GM10847 (cell line): ENCODE results near the gene LSM14A.

Experiments used
- POLR2A ChIP-seq: IDR thresholded peaks from 2 replicates; pipeline ENCODE4 v1.6.1; 2011; ENCODE audit not compliant: insufficient read length; ENCODE audit errors: extremely low read depth

Gene LSM14A

DNA sequence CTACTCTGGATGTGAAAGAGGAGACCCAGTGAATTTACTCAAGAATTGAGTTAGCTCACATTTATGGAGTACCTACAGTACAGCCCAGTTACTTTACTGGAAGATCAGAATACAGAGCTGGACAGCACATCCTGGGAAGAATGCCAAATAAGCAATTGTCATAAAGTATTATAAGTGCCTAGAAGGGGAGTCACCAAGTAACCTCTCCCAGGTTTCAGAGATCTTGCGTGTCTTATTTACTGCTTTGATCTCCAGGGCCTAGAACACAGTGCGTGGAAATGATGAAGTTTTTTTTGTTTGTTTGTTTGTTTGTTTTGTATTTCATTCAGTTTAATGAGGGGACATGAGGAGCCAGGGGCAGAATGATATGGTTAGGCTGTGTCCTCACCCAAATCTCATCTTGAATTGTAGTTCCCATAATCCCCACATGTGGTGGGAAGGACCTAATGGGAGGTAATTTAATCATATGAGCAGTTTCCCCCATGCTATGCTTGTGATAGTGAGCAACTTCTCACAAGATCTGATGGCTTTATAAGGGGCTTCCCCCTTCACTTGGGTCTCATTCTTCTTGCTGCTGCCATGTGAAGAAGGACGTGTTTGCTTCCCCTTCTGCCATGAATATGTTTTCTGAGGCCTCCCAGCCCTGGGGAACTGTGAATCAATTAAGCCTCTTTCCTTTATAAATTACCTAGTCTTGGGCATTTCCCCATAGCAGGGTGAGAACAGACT lies 87.2 kb downstream of the LSM14A start:
- no peak for TF ChIP-seq POLR2A

DNA sequence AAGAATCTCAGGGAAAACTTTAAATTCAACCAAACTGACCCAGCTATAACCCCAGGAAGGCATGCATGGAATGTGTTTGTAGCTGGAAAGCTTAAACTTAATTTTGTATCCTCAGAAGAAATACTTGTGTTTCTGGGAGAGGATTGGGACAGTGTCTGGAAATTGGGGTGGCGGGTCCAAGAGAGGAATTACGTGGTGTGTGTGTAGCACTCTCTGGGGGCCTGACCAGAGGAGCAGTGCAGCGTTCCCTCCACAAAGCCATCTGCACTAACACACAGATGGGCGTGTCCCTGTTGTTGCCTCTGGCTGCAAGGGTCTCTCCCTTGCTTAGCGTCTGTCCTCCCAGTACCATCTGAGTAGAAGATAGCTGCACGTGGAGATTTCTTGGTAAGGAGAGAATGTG lies 88.5 kb downstream of the LSM14A start:
- no peak for TF ChIP-seq POLR2A

DNA sequence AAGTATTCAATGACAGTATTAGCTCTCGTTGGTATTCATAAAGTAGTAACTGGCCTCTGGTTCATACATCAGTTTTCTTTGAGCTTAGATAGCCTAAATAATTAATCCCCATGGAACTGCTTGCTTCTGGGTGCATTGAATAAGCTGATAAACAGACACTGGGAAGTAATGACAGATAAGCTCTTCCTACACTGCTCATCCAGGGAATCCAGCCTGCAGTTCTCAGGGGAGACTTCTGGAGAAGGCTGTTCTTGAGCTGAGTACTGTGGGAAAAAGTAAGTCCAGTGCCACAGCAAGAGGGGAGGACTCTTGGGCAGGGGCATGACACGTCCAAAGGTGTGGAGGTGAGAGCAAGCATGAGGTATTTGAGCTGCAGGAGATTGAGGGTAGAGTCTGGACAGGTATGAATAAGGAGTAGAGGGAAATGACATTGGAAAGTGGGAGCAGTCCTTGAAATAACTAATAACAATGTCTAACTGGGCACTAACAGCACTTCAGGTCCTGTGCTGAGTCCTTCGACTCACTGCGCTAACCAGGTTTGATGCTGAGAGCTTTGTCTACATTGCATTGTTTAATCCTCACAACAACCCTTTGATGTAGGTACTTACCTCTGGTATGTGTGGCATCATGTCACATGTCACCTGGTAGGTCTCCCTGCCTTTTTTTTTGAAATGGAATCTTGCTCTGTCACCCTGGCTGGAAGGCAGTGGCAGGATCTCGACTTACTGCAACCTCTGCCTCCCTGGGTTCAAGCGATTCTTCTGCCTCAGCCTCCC lies 89.2 kb downstream of the LSM14A start:
- no peak for TF ChIP-seq POLR2A

DNA sequence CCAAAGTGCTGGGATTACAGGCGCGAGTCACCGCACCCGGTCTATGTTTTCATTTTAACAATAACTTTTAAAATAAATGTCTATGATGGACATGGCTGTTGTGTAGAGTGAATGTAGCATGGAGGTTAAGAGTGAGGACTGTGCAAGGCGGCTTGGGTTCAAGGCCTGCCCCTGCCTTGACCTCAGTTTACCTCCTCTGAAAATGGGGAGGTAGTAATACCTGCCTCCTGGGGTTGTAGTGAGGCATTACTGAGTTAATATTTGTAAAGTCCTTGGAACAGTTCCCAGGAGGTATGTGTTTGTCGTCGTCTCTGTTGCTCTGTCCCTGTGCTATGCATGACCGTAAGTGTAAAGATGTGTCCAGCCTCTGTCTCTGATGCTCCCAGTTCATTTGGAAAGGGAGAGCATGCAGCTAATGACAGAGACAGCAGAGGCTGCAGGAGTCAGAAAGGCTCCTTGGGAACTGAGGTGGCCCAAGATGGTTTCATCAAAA lies 91.5 kb downstream of the LSM14A start:
- TF ChIP-seq POLR2A, result no peak

DNA sequence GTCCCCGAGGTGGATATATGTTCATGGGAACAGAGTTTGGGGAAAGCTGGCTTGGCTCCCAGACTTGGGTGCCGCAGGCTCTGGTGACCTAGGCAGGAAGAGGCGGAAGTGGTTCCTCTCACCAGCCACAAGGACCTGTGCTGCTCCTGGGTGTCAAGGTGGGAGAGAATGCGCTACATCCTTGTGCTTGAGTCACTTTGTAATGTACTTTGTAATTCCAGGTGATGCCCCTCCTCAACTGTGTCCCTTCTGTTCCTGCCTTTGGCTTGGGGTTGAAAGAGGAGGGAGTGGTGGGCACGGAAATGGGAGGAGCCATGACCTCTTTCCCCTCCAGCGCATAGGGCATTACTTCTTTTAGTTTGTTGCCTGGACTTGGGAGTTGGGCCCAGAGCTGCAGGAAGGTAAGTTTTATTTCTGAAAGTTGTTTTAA lies 92.9 kb downstream of the LSM14A start:
- TF ChIP-seq POLR2A, result no peak

DNA sequence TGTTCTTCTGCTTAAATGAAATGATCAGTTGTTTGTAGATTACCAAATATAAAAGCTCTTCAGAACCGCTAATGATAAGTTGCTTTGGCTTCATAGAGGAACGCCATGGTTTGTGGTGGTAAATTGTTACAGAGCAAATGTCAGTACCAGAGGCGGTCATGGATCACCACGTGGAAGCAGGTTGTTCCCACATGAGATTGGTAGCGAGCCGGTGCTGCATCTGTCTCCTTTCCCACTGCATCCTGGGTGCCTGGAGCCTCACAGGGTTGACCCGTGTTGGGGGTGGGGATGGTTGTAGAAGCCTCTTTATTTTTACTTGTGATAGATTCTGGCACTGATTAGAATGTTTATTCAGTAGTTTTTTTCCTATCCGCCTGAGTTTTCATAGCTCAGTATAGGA lies 96.8 kb downstream of the LSM14A start:
- no peak for TF ChIP-seq POLR2A

DNA sequence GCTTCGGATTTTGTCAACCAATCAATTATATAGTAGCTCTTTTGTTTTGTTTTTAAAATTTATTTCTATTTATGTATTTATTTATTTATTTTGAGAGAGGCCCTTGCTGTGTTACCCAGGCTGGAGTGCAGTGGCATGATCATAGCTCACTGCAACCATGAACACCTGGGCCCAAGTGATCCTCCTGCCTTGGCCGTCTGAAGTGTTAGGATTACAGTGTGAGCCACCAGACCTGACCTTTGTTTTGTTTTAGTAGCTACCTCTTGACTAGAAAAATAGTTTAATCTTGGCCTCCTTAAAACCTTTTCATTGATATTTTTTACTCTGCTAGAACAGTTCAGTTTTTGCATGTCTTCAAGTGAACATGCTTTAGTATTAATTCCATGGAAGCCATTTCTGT lies 97.2 kb downstream of the LSM14A start:
- TF ChIP-seq POLR2A, result no peak

DNA sequence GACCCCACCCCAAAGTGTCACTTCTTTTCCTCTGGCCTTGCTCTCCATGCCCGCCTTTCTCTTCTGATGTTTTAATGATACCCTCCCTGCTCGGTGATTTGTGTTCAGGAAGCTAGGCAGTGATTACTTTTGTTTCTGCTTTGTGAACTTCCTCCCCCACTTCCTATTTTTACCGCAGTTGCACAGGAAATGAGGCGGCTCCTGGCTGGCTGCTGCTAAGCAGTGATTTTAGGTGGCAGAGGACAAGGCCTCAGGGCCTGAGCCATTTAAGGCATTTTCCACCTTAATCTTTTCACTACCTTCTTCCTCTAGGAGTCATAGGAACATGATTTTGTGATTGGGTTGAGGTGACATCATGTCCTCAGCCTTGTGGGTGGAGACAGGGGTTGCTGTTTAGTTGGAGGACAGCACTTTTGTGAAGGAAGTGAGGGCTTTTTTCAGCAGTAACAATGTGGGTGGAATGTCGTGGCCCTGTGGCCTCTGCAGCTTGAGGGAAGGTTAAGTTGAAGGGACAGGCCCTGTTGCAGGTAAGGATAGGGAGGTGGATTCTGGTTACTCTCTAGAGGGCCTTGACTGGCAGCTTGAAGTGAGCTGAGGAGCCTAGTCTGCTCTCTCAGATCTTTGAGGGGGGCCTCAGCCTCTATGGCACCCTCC lies 97.8 kb downstream of the LSM14A start:
- TF ChIP-seq POLR2A, result no peak

DNA sequence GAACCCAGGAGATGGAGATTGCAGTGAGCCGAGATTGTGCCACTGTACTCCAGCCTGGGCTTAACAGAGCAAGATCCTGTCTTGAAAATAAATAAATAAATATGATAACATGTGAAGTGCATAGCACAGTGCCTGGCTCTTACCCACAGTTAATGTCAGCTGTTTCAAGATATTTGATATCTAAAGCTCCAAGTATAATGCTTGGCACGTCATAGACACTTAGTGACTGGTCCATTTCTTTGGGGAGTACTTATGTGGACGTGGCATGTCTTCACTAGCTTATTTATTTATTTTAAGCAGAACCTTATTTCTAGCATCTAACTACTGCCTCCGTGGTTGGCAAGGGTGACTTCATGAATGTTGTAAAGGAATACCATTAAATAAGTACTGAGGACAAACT lies 100.8 kb downstream of the LSM14A start:
- no peak for TF ChIP-seq POLR2A

DNA sequence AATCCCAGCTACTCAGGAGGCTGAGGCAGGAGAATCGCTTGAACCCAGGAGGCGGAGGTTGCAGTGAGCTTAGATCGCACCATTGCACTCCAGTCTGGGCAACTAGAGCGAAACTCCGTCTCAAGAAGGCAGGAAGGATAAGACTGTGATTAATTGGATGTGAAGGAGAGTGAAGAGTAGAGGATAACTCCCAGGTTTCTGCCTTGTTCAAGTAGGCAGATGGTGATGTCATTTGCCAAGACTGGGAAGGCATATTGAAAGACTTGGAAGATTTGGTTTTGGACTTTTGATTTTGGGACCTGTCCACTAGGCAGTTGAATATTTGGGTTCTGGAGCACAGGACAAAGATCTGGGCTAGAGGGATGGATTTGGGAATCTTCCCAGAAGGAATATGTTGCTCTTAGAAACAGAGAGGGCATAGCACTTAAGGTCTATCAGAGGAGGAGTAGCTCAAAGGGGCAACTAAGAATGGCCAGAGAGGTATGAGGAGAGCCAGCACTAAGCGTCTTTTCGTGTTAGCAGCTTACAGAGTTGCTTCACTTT lies 102.1 kb downstream of the LSM14A start:
- TF ChIP-seq POLR2A, result no peak

DNA sequence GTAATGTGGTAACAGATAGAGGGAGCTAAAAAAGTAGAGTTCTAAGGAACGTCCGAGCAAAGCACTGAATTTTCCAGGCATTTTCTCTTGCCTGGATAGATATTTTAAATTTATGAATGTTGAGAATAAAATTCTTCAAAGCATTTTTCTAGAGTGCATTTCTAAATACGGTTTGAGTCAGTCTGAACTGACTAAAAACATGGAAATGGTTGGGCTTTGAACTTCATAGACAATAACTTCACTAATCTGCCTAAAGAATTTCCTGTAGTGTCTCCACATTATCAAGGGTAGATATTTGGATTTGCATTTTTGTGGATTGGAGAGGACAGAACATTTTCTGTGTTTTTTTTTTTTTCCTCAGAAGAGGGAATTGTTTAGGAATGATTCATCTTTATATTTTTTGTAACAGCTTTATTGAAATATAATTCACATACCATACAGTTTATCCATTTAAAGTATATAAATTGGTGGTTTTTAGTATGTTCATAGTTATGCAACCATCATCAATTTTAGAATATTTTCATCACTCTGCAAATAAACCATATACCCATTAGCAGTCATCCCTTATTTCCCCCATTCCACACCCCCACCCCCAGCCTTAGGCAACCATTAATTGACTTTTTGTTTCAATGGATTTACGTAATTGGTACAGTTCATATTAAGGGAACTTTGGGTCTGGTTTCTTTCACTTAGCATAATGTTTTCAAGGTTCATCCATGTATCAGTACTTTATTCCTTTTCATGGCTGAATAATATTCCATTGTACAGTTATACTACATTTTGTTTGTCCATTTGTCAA lies 102.7 kb downstream of the LSM14A start:
- no peak for TF ChIP-seq POLR2A

DNA sequence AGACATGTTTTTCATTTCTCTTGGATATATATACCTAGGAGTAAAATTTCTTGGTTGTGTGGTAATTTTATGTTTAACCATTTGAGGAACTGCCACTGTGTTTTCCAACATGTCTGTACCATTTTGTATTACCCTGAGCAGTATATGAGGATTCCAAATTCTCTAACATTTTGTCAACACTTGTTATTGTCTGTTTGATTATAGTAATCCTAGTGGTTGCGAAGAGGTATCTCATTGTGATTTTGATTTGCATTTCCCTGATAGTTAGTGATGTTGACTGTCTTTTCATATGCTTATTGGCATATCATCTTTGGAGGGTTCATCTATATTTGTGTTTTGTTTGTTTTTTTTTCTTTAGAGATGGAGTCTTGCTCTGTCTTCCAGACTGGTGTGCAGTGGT lies 103.4 kb downstream of the LSM14A start:
- no peak for TF ChIP-seq POLR2A

DNA sequence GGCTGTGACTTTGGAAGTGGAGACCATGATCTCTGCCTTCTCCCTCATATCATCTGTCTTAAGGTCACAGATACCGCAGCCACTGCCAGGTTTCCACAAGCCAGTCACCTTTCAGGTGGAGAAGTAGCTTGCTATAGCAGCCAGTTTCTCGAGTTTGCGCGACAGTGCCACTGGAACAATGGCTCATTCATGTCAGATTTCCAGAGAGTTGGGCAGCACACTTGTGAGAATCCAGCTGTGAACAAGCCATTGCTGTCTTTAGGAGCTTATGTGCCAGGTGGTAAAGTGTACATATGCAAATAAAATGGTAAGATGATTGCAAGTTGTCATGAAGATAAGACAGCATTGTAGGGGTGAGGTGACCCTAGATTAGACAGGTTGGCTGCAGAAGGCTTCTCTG lies 104.3 kb downstream of the LSM14A start:
- no peak for TF ChIP-seq POLR2A

DNA sequence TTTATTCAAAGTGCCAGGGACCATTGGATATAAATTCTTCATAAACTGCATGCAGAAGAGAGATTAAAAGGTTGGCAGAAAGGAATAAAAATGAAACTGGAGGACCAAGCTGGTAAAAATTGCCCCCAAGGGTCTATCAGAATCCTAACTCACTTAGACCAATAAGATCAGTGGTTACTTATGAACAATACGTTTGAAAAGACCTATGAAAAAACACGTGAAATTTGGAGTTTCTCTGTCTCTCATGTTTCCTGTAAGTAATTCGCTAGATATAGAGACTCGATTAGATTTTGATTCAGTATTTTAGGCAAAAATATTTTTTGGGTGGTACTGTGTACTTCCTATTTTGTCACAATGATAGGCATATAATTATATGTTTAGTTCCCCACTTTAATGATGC lies 104.9 kb downstream of the LSM14A start:
- no peak for TF ChIP-seq POLR2A

DNA sequence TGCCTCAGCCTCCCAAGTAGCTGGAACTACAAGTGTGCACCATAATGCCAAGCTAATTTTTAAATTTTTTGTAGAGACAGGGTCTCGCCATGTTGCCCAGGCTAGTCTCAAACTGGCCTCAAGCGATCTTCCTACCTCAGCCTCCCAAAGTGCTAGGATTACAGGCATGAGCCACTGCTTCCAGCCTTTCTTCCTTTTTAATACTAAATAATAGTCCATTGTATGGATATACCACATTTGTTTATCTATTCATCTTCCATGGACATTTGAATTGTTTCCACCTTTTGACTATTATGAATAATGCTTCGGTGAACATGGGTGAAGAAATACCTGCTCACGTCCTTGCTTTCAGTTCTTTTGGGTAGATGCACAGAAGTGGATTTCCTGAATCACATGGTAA lies 106.5 kb downstream of the LSM14A start:
- TF ChIP-seq POLR2A, result no peak
